Body of pancreas (tissue), 4 donors: ENCODE data around the gene LRIT2.

Source experiments
- POLR2A ChIP-seq, 3 donors: fragments of 450-650 bp; IDR thresholded peaks; one replicate each; pipeline ENCODE4 v1.6.1; 2016; ENCODE audit warnings: antibody characterized with exemption in 3 of 3, mild to moderate bottlenecking in 2 of 3
- TF ChIP-seq, protein P1 (sequence below), 7 experiments: fragments of 450-650 bp in 4 of 7; fragments of 200-600 bp in 3 of 7; sonication (generic) in 3 of 7; IDR thresholded peaks; one replicate each; pipeline ENCODE4 v1.5.1; 2016 to 2019; ENCODE audit warnings: antibody characterized with exemption in 7 of 7

DNA sequence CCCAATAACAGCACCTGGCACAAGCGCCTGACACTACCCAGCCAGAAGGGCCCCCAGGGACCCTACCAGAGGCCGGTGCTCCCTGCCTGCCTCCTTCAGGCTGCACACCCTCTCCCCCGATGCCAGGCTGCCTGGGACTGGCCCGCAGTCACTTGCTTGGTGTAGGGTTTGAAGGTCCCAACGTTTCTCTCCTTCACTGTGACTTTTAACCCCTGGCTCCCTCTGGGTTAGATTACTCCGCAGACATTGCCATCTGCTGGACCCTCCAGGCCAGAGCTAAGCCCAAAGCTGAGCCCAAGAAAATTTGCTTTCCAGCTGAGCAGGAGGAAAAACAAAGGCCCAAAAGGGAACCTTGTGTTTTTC is 24.1 kb downstream of the LRIT2 start:
- TF ChIP-seq, protein P1, sequence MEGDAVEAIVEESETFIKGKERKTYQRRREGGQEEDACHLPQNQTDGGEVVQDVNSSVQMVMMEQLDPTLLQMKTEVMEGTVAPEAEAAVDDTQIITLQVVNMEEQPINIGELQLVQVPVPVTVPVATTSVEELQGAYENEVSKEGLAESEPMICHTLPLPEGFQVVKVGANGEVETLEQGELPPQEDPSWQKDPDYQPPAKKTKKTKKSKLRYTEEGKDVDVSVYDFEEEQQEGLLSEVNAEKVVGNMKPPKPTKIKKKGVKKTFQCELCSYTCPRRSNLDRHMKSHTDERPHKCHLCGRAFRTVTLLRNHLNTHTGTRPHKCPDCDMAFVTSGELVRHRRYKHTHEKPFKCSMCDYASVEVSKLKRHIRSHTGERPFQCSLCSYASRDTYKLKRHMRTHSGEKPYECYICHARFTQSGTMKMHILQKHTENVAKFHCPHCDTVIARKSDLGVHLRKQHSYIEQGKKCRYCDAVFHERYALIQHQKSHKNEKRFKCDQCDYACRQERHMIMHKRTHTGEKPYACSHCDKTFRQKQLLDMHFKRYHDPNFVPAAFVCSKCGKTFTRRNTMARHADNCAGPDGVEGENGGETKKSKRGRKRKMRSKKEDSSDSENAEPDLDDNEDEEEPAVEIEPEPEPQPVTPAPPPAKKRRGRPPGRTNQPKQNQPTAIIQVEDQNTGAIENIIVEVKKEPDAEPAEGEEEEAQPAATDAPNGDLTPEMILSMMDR (IDR thresholded peaks at IDR 0.05) = no peak
- TF ChIP-seq POLR2A (IDR thresholded peaks at IDR 0.05) = no peak
